Central memory CD8-positive, alpha-beta T cell (primary cell): Measurements from ENCODE around the gene UNC5A.

ENCODE experiments used
- ATAC-seq: fragments of 150-1000 bp; cut with Tn5 transposase; replicated peaks from 2 replicates; pipeline ENCODE4 v1.10.0; 2022; ENCODE audit warnings: mild to moderate bottlenecking, moderate FRiP score, moderate number of reproducible peaks; ENCODE audit not compliant: poor library complexity, severe bottlenecking; ENCODE audit errors: extremely low read depth
- DNase-seq, 2 donors: peaks; one replicate each; pipeline ENCODE4 v3.0.0; 2021; ENCODE audit warnings: low spot score in 2 of 2
- H3K27ac Mint-ChIP-seq: one replicate; pipeline ENCODE4 v1.8.0; 2022; ENCODE audit warnings: low read depth, mild to moderate bottlenecking, moderate library complexity, mixed read lengths
- H3K27me3 Mint-ChIP-seq: one replicate; pipeline ENCODE4 v1.8.0; 2022; ENCODE audit warnings: mixed read lengths
- H3K36me3 Mint-ChIP-seq: one replicate; pipeline ENCODE4 v1.8.0; 2022; ENCODE audit warnings: mild to moderate bottlenecking, moderate library complexity, mixed read lengths; ENCODE audit not compliant: insufficient read depth
- H3K4me1 Mint-ChIP-seq: one replicate; pipeline ENCODE4 v1.8.0; 2022; ENCODE audit warnings: mixed read lengths
- H3K4me3 Mint-ChIP-seq: one replicate; pipeline ENCODE4 v1.8.0; 2022; ENCODE audit warnings: mild to moderate bottlenecking, moderate library complexity, mixed read lengths
- H3K9me3 Mint-ChIP-seq: one replicate; pipeline ENCODE4 v1.8.0; 2022; ENCODE audit warnings: mixed read lengths

UNC5A gene

DNA sequence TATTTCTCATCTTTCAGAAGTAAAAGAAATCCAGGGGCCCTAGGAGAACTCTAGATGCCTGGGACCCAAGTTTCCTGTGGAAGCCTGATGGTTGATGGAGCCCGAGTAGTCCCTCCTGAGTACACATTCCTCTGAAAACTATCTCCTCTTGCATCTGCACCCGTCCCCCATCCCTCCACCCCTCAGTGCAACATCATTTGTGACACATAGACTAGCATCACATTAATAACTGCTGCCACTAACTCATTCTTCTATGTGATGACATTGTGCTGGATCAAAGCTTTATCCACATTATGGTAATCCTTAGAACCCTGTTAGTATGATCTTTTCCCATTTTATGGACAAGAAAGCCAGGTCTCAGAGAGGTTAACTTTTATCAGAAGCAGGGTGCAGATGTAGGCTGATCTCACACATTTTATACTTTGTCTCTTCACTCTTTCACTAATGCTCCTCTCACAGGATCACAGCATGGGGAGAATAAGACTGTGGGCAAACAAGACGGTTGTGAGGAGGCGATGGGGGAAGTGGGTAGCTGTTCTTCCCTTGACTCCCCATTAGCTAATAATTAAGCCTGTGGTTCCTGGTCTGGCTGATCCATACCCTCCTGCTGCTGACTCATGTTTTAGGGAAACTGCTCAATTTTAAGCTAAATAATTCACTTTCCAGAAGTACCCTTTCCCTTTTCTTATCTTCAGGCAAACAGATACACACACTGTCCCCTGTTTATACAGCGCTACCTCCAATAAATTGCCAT, 92.7 kb downstream of the UNC5A start:
- no peak overlapping the region for H3K4me3 Mint-ChIP-seq
- H3K9me3 Mint-ChIP-seq = no peaks in the 10 kb centered on the region
- peaks cover 27% of the 10 kb centered on the region for H3K36me3 Mint-ChIP-seq
- no peak overlapping the region for H3K27ac Mint-ChIP-seq
- H3K27me3 Mint-ChIP-seq = peaks cover 3% of the 10 kb centered on the region
- no peak for ATAC-seq
- no peak for DNase-seq
- H3K4me1 Mint-ChIP-seq = peaks cover 15% of the 10 kb centered on the region

- no peak for DNase-seq
Observed at GRCh38 chr5:176904276-176904675, 93.9 kb downstream of the UNC5A start.

GRCh38 chr5:176906126-176906525, 95.8 kb downstream of the UNC5A start:
- no peak overlapping the region for H3K27ac Mint-ChIP-seq
- no peak for ATAC-seq
- H3K9me3 Mint-ChIP-seq = no peaks in the 10 kb centered on the region
- DNase-seq = no peak
- peaks cover 35% of the 10 kb centered on the region for H3K36me3 Mint-ChIP-seq
- peaks cover 1% of the 10 kb centered on the region for H3K4me1 Mint-ChIP-seq
- H3K27me3 Mint-ChIP-seq = no peaks in the 10 kb centered on the region
- H3K4me3 Mint-ChIP-seq = no peak overlapping the region

More at GRCh38 chr5:176904276-176904675, 93.9 kb downstream of the UNC5A start:
- peaks cover 31% of the 10 kb centered on the region for H3K36me3 Mint-ChIP-seq
- ATAC-seq = no peak
- no peaks in the 10 kb centered on the region for H3K27me3 Mint-ChIP-seq
- peaks cover 11% of the 10 kb centered on the region for H3K4me1 Mint-ChIP-seq
- H3K27ac Mint-ChIP-seq = no peak overlapping the region
- H3K4me3 Mint-ChIP-seq = no peak overlapping the region
- H3K9me3 Mint-ChIP-seq = no peaks in the 10 kb centered on the region

GRCh38 chr5:176906796-176907195, 96.4 kb downstream of the UNC5A start:
- no peaks in the 10 kb centered on the region for H3K4me1 Mint-ChIP-seq
- H3K9me3 Mint-ChIP-seq = no peaks in the 10 kb centered on the region
- no peak for DNase-seq
- no peak for ATAC-seq
- no peaks in the 10 kb centered on the region for H3K27me3 Mint-ChIP-seq
- H3K4me3 Mint-ChIP-seq = no peak overlapping the region
- peaks cover 39% of the 10 kb centered on the region for H3K36me3 Mint-ChIP-seq
- H3K27ac Mint-ChIP-seq = no peak overlapping the region

DNA sequence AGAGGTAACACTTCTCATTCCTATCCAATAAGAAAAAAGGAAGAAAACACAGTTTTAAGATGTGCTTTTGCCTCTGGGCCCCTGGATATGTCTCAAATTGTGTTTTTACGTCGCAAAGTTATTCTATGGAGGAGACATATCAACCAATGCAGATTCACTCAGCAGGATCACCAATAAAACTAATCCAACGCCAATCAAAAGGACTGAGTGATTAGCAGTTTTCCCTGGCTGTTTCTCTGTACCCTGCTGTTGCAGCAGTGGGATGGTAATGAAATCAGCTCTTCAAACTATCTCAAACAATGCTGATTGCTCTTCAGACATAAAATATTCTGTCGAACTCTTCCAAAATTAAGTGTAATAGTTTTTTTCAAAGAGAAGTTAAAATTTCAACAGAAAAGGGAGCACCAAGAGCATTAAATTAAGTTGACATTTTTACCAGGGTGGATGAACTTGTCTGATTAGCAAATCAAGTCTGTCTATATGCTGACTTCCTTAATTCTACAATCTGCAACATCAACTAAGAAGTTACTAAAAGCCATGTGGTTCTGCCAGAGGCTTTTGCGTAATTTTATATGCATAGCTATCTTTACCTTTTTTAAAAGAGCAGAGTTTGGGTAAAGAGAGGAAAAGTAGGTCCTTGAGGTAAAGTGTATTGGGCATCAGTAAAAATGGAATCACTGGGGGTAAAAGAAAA, 98.5 kb downstream of the UNC5A start:
- Mint-ChIP-seq H3K27ac (no peak overlapping the region), H3K9me3 (no peaks in the 10 kb centered on the region), H3K4me1 (no peaks in the 10 kb centered on the region), H3K27me3 (no peaks in the 10 kb centered on the region), H3K36me3 (peaks cover 41% of the 10 kb centered on the region), H3K4me3 (no peak overlapping the region)
- DNase-seq (no peak), ATAC-seq (no peak)

GRCh38 chr5:176912115-176912514, 101.8 kb downstream of the UNC5A start:
- Mint-ChIP-seq H3K9me3 (no peaks in the 10 kb centered on the region), H3K4me3 (no peak overlapping the region), H3K36me3 (peaks cover 31% of the 10 kb centered on the region), H3K27ac (no peak overlapping the region), H3K4me1 (no peaks in the 10 kb centered on the region), H3K27me3 (no peaks in the 10 kb centered on the region)
- ATAC-seq = no peak
- no peak for DNase-seq

DNA sequence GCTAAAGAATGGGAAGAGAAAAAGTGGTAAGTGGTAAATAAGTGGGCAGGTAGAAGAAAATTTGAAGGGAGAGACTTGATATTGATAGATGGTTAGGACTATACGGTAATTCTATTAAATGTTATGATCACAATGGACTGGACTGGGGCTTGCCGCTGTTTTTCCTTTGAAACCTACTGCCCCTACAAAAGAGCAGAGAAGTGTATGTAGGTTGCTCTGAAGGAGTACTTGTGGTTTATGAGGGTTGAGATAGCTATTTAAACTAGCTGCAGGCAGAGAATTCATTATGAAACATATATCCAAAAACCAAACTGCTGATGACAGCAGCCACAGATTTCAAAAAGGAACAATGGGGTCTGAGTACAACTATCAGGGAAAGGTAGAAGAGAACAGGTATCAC, 105.5 kb downstream of the UNC5A start:
- ATAC-seq (no peak), DNase-seq (no peak)
- Mint-ChIP-seq H3K4me1 (peaks cover 10% of the 10 kb centered on the region), H3K27ac (peak overlapping the region; percentile 71), H3K4me3 (no peak overlapping the region), H3K9me3 (no peaks in the 10 kb centered on the region), H3K36me3 (peaks cover 21% of the 10 kb centered on the region), H3K27me3 (no peaks in the 10 kb centered on the region)

GRCh38 chr5:176916337-176916736, 106.0 kb downstream of the UNC5A start:
- Mint-ChIP-seq H3K36me3 (peaks cover 20% of the 10 kb centered on the region), H3K4me1 (peaks cover 10% of the 10 kb centered on the region), H3K27ac (no peak overlapping the region), H3K9me3 (no peaks in the 10 kb centered on the region), H3K27me3 (no peaks in the 10 kb centered on the region), H3K4me3 (no peak overlapping the region)
- ATAC-seq = no peak
- DNase-seq = no peak

DNA sequence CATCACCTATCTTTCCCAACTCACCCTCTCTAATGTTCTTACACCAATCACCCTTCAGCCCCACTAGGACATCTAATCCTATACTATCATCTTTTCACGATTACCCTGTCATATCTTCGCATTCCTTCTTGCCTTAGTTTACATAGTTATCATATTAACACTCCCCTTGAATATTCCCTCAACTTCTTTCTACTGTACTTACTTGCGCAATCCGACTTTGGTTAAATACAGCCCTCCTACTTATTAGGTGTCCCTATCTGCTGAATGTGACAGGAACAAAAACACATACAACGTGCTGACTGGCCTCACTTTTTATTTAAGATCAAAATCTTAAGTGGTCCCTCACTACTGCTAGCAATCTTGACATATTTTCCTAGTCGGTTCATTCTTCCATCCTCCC, 108.3 kb downstream of the UNC5A start:
- DNase-seq = no peak

DNA sequence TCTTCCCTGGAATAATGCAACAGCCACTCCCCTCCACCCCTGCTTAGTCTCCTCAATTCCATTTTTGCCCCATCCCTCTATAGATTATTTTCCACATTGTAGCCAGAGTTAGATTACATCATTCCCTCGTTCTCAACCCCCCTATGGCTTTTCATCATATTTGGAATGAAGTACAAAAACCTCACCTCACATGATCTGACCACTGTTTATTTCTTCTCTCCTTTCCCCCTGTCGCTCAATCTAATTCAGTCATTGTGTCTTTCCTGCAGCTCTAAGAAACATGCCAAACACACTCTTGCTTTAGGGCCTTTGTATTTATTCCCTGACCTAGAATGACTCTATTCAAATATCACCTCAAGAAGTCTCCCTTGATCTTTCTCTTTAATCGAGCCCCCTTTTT, 111.4 kb downstream of the UNC5A start:
- no peaks in the 10 kb centered on the region for H3K27me3 Mint-ChIP-seq
- no peak for ATAC-seq
- peaks cover 19% of the 10 kb centered on the region for H3K4me1 Mint-ChIP-seq
- H3K27ac Mint-ChIP-seq = no peak overlapping the region
- DNase-seq = no peak
- no peaks in the 10 kb centered on the region for H3K9me3 Mint-ChIP-seq
- no peak overlapping the region for H3K4me3 Mint-ChIP-seq
- peaks cover 9% of the 10 kb centered on the region for H3K36me3 Mint-ChIP-seq

More for the DNA sequence above, 108.3 kb downstream of the UNC5A start:
- Mint-ChIP-seq H3K36me3 (peaks cover 15% of the 10 kb centered on the region), H3K27me3 (no peaks in the 10 kb centered on the region), H3K4me1 (peaks cover 10% of the 10 kb centered on the region), H3K27ac (no peak overlapping the region), H3K9me3 (no peaks in the 10 kb centered on the region), H3K4me3 (no peak overlapping the region)
- no peak for ATAC-seq

DNA sequence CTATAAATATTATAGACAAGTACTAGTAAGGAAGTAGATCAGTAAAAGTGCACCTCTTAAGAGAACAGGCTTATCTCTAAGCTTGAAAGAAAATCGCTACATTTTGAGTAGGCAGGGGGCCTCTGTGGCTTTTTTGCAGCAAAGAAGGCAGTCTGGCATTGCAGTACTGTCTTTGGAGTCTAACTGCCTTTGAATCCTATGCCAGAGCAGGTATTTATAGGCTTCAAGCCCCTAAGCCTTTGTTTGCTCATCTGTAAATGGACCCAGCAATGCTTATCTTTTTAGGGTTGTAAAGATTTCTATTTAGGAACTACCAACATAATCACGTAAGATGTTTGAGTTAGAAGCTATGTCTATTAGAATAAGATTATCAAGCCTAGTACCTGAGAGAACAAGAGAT, 112.5 kb downstream of the UNC5A start:
- H3K9me3 Mint-ChIP-seq = no peaks in the 10 kb centered on the region
- DNase-seq (no peak), ATAC-seq (no peak)
- no peaks in the 10 kb centered on the region for H3K27me3 Mint-ChIP-seq
- H3K4me3 Mint-ChIP-seq = no peak overlapping the region
- H3K27ac Mint-ChIP-seq = no peak overlapping the region
- H3K36me3 Mint-ChIP-seq = peaks cover 10% of the 10 kb centered on the region
- H3K4me1 Mint-ChIP-seq = peaks cover 19% of the 10 kb centered on the region

DNA sequence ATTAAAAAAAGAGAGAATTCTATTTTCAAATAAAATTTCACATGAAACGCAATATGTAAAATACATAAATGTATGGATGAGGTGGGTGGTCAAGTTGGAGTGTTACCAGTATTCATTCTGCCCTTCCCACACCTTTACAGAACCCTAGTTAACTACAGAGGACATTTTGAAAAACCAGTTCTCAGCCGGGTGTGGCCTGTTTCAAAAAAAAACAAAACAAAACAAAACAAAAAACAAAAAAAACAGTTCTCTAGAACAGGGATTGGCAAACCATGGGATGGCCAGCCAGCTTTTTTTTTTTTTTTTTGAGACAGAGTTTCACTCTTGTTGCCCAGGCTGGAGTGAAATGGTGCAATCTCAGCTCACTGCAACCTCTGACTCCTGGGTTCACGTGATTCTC, 117.2 kb downstream of the UNC5A start:
- DNase-seq (no peak), ATAC-seq (no peak)
- Mint-ChIP-seq H3K27ac (no peak overlapping the region), H3K36me3 (peaks cover 18% of the 10 kb centered on the region), H3K4me1 (peaks cover 23% of the 10 kb centered on the region), H3K27me3 (no peaks in the 10 kb centered on the region), H3K9me3 (no peaks in the 10 kb centered on the region), H3K4me3 (no peak overlapping the region)

DNA sequence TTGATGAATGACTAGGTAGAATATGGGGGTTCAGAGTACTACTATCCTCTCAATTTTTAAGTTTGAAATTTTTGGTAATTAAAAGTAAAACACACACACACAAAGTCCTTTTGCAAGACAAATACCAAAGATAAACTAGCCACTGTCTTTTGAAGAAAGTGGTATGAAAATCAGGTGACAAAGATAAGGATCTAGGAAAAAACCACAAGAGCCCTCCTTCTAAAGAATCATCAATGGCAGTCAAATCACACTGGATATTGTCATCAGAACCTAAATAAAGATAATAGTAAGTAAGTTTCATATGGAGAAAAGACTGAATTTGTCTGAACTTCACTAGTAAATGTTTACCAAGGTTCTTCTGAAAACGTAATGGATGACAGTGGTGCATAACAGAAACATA, 119.3 kb downstream of the UNC5A start:
- H3K4me1 Mint-ChIP-seq = peaks cover 23% of the 10 kb centered on the region
- DNase-seq (no peak), ATAC-seq (no peak)
- no peak overlapping the region for H3K27ac Mint-ChIP-seq
- peaks cover 16% of the 10 kb centered on the region for H3K36me3 Mint-ChIP-seq
- no peaks in the 10 kb centered on the region for H3K9me3 Mint-ChIP-seq
- no peak overlapping the region for H3K4me3 Mint-ChIP-seq
- no peaks in the 10 kb centered on the region for H3K27me3 Mint-ChIP-seq
